IPS DF 4.7 (cell line): ENCODE results near the gene CS.
"Not testable (repeated sequence)": the region's sequence is repeated elsewhere in the genome, so short reads cannot be mapped to it uniquely, and the experiment has no call there.

Source experiments
- DNase-seq: peaks from one replicate; pipeline ENCODE4 v3.0.0-alpha.2; 2013; ENCODE audit warnings: low spot score; ENCODE audit errors: extremely low read depth

The CS gene

GRCh38 chr12:56299853-56300643 is at the start of gene CS:
Gene CS, minus strand, starts transcription at chr12:56300330. Its CDS starts 129 bp downstream, at chr12:56300201.
- peak; percentile 76 for DNase-seq

- DNase-seq = no peak
Observed at GRCh38 chr12:56348776-56349175, 48.6 kb upstream of the CS start.

- DNase-seq = not testable (repeated sequence)
Observed at GRCh38 chr12:56347255-56347654, 47.1 kb upstream of the CS start.

- DNase-seq = no peak
Observed at GRCh38 chr12:56346675-56347074, 46.5 kb upstream of the CS start.

GRCh38 chr12:56342290-56342689 is 42.2 kb upstream of the CS start:
- DNase-seq = not testable (repeated sequence)

GRCh38 chr12:56341616-56342015 is 41.5 kb upstream of the CS start:
- no peak for DNase-seq

GRCh38 chr12:56339158-56339422 is 39.0 kb upstream of the CS start:
- DNase-seq = no peak

GRCh38 chr12:56338308-56339157 is 38.4 kb upstream of the CS start, which contains the start of gene IL23A:
Gene IL23A, plus strand, starts transcription at chr12:56338884. Its CDS starts 161 bp downstream, at chr12:56339045.
- DNase-seq = no peak

- no peak for DNase-seq
Observed at GRCh38 chr12:56337753-56338251, 37.7 kb upstream of the CS start.

GRCh38 chr12:56336361-56337167 is 36.4 kb upstream of the CS start:
- DNase-seq = no peak

GRCh38 chr12:56335527-56335926 is 35.4 kb upstream of the CS start:
- not testable (repeated sequence) for DNase-seq

GRCh38 chr12:56334490-56334793 is 34.3 kb upstream of the CS start:
- no peak for DNase-seq

GRCh38 chr12:56333679-56334489 is 33.8 kb upstream of the CS start, which contains the start of gene PAN2:
Gene PAN2, minus strand, starts transcription at chr12:56334000. Its CDS starts 906 bp downstream, at chr12:56333094.
- peak; percentile 94 for DNase-seq

- DNase-seq = no peak
Observed at GRCh38 chr12:56333197-56333678, 33.1 kb upstream of the CS start.

- no peak for DNase-seq
Observed at GRCh38 chr12:56332512-56333196, 32.5 kb upstream of the CS start.

GRCh38 chr12:56330936-56331490 is 30.9 kb upstream of the CS start:
- no peak for DNase-seq

- no peak for DNase-seq
Observed at GRCh38 chr12:56326533-56326932, 26.4 kb upstream of the CS start.

GRCh38 chr12:56326126-56326525 is 26.0 kb upstream of the CS start:
- DNase-seq = no peak

- no peak for DNase-seq
Observed at GRCh38 chr12:56324206-56324605, 24.1 kb upstream of the CS start.

- not testable (repeated sequence) for DNase-seq
Observed at GRCh38 chr12:56321610-56322009, 21.5 kb upstream of the CS start.
